GM12801 (cell line): ENCODE data around the gene ESAM.

Experiments
- TF ChIP-seq, protein P1 (sequence below): IDR thresholded peaks from one replicate; pipeline ENCODE4 v1.5.1; 2011; ENCODE audit warnings: control low read depth; ENCODE audit not compliant: insufficient read length; ENCODE audit errors: extremely low read depth

Gene ESAM

GRCh38 chr11:124754309-124754708 is 7.8 kb downstream of the ESAM start:
- TF ChIP-seq, protein P1, sequence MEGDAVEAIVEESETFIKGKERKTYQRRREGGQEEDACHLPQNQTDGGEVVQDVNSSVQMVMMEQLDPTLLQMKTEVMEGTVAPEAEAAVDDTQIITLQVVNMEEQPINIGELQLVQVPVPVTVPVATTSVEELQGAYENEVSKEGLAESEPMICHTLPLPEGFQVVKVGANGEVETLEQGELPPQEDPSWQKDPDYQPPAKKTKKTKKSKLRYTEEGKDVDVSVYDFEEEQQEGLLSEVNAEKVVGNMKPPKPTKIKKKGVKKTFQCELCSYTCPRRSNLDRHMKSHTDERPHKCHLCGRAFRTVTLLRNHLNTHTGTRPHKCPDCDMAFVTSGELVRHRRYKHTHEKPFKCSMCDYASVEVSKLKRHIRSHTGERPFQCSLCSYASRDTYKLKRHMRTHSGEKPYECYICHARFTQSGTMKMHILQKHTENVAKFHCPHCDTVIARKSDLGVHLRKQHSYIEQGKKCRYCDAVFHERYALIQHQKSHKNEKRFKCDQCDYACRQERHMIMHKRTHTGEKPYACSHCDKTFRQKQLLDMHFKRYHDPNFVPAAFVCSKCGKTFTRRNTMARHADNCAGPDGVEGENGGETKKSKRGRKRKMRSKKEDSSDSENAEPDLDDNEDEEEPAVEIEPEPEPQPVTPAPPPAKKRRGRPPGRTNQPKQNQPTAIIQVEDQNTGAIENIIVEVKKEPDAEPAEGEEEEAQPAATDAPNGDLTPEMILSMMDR, result no peak

- TF ChIP-seq, protein P1, result no peak
Observed at GRCh38 chr11:124753624-124754023, 8.5 kb downstream of the ESAM start.

DNA sequence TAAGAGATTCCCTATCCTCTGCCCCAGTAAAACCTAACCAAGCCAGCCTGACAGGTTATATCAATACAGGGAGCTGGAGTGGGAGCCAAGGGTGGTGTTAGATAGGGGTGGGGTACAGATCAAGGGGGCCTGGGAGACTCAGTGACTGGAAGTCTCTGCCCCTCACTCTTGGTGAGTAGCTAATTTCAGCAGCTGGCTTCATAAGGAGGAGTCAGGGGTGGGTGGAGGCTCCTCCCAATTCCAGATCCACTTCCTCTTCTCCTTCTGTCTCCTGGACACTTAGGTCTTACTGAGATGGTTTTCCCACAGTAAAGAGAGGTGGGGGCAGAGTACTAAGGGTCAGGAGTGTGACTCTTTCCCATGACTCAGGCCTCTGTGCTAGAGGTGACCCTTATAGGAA is 8.9 kb downstream of the ESAM start:
- TF ChIP-seq, protein P1, result no peak

DNA sequence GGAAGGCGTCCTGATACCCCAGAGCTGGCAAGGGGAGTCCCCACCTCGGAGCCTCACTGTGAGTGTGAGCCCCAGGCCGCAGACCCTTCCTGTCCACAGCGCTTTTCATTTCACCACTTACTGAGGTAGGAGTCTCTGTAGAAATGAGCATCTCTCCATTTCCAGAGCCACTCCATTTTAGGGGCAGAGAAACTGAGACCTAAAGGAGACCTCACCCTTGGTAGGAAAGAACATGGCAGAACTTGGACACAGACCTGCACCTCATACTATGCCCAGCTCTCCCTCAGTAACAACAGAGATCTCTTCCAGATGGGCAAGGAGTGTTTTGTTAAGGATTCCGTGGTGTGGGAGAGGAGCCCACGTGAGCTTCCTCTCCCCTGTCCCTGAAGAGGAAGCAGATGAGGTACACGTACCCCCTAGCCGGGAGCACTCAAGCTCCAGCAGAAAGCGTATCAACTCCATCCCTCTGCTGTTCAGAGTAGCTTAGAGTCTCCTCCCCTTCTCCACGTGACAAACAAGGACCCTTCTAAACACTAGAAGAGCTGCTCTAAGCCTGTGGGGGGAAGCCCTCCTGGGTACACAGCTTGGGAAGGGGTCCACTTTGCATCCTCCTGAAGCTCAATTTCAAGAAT is 9.5 kb downstream of the ESAM start:
- TF ChIP-seq, protein P1, result no peak

GRCh38 chr11:124751741-124752470 is 10.2 kb downstream of the ESAM start, which contains the start of gene VSIG2:
Gene VSIG2, minus strand, starts transcription at chr11:124752255. Its CDS starts 118 bp downstream, at chr11:124752137.
- TF ChIP-seq, protein P1, result no peak

GRCh38 chr11:124751391-124751740 is 10.7 kb downstream of the ESAM start:
- TF ChIP-seq, protein P1, result no peak

DNA sequence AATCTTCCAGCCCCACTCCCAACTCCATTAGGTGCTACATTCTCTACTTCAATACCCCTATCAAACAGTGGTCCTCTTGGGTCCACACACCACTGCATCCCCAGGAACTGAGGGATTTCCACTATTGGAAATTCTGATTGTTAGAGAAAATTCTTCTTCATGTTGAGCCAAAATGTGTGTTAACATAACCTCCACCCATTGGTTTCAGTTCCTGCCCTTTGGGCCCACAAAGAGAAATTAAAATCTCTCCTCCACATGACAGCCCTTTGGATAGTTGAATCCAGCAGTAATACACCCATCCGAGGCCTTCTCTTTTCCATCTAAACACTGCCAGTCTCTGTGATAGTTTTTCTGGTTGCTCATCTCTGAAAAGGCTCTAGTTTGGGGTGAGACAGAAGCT is 12.2 kb downstream of the ESAM start:
- TF ChIP-seq, protein P1, result no peak
